GM18870 (cell line): Measurements from ENCODE around the gene EME2.
A peak's percentile ranks its signal among the peaks of the same experiment; 100 is the strongest.
"Not testable (repeated sequence)": the region's sequence is repeated elsewhere in the genome, so short reads cannot be mapped to it uniquely, and the experiment has no call there.

Source experiments
- ATAC-seq: cut with Tn5 transposase; IDR thresholded peaks from one replicate; pipeline ENCODE4 v1.9.1; 2021; ENCODE audit warnings: moderate library complexity; ENCODE audit not compliant: unreplicated experiment

Gene EME2

DNA sequence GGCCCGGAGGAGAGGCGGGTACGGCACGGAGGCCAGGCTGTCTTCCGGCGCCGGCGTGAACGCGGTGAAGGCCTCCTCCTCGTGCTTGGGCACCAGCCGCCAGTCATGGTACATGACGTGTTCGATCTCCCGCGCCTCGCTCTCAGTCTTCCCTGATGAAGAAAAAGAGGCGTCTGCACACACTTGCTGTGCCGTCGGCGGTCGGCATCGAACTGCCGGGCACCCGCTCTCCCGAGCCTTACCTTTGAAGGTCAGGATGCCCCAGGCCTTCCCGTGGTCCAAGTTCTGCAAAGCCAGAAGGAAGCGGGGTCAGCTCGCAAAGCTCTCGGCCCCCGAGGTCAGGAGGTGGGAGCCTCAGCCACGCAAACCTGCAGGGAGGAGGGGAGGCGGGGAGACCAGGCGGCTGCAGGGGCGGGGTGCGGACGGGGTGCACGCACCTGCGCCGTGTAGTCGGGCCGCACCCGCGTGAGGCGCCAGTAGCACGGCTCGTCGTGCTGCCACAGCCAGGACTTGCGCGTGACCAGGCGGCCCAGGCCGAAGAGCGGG, at the start of gene EME2:
Gene EME2 (plus strand): TSS at position 449 of the 546 bp plus-strand sequence. CDS start 418 bp downstream, outside the sequence.
- ATAC-seq, result peak; percentile 6

DNA sequence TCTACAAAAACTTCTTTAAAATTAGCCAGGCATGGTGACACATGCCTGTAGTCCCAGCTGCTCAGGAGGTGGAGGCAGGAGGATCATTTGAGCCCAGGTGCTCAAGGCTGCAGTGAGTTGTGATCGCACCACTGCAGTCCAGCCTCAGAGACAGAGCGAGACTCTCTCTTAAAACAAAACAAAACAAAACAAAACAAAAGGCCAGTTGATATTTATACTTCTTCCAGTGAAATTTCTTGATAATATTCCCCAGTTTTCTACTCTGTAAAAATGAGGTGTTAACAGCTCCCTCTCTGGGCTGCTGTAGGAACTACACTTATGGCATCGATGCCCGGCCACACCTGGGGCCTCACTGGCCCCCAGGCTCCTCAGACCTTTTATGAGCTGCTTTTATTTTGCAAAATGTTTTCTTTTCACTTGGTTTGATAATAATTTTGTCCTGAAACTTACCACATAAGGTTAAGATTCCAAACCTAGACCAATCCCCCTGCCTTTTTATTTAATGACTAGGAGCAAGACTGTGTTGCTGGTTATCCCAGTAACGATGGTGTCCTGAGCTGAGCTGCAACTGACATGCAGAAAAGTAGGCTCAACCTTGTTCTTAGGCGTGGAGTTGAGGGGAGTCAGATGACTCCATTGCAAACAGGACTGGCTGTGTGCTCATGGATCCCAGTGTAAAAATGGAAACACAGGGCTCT, 49.0 kb upstream of the EME2 start:
- no peak for ATAC-seq

- ATAC-seq, result no peak
Measured at GRCh38 chr16:1724491-1724890, 48.1 kb upstream of the EME2 start.

DNA sequence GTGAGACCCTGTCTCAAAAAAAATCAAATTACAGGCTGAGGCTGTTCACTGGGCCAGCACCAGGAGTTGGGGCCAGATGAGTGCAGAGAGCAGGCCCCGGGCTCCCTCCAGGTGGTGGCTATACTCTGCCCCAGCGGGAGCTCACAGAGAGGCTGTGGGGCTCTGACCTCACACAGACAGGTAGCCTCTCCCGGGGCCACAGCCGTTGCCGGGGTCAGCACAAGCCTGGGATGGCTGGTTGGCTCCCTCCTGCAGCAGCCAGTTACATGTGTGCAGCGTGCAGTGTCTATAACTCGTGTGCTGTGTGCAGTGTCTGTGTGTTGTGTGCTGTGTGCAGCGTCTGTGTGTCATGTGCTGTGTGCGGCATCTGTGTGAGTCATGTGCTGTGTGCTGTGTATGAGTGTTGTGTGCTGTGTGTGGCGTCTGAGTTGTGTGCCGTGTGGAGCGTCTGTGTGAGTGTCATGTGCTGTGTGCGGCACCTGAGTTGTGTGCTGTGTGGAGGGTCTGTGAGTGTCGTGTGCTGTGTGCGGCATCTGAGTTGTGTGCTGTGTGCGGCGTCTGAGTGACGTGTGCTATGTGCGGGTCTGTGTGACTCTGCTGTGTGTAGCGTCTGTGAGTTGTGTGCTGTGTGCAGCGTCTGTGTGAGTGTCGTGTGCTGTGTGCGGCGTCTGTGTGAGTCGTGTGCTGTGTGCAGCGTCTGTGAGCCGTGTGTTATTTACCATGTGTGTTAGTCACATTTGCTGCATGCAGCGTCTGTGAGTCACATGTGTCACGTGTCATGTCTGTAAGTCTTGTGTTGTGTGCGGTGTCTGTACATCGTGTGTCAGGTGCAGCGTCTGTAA, 45.7 kb upstream of the EME2 start:
- no peak for ATAC-seq

DNA sequence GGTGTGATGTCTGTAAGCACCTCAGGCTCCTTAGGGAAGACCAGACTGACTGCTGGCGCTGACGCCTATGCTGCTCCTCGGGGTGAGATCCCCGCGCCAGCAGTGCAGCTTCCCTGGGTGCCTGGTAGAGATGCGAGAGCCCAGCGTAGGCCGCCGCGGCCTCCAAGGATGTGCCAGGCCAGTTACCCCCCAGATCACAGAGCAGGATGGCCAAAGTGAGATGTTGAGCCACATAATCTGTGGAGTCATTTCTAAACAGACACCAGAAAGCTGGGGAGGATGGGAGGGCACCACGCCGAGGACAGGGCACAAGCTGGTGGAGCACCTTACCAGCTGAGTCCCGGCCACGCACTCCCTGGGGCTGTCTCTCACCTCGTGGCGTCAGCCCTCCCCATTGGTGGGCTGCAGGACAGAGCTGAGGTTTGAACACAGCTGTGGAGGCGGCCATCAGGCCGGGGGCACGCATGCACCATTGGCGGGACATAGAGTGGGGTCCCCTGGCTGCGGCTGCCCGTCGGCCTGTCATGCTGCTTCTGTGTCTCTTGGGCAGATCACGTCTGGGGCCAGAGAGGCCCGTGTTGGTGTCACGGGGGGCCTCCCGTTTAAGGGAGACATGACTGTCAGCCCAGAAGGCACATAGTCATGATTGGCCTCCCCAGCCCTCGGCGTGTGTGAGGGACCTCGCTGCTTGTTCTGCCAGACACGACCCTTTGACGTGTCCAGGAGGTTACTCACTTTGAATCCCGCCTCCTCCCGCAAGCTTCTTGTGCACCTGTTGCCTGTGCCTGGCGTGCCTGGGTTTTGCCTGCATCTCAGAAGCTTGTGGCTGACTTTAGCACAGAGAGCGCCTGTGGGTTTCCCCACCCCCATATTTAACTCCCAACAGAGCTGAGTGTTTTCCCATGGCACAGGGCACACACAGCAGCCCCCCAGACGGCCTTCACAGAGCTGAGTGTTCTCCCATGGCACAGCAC, 44.7 kb upstream of the EME2 start:
- ATAC-seq, result no peak

GRCh38 chr16:1729026-1729425, 43.6 kb upstream of the EME2 start:
- ATAC-seq, result no peak

DNA sequence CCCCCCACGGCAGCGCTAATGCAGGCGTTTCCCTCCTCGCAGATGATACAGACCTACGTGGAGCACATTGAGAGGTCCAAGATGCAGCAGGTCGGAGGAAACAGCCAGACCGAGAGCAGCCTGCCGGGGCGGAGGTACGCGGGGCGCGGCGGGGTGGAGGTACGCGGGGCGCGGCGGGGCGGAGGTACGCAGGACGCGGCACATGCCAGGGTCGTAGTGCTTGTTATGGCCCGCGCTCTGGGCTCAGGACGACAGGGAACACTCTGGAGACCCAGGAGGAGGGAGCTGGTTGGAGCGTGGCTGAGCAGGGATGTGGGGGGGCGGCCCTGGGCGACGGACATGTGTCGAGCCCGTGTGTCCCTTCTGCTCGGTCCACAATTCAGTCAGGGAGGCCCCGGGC, 43.2 kb upstream of the EME2 start:
- no peak for ATAC-seq

- ATAC-seq, result no peak
Measured at GRCh38 chr16:1731073-1731472, 41.5 kb upstream of the EME2 start.

- no peak for ATAC-seq
Measured at GRCh38 chr16:1731603-1732002, 41.0 kb upstream of the EME2 start.

DNA sequence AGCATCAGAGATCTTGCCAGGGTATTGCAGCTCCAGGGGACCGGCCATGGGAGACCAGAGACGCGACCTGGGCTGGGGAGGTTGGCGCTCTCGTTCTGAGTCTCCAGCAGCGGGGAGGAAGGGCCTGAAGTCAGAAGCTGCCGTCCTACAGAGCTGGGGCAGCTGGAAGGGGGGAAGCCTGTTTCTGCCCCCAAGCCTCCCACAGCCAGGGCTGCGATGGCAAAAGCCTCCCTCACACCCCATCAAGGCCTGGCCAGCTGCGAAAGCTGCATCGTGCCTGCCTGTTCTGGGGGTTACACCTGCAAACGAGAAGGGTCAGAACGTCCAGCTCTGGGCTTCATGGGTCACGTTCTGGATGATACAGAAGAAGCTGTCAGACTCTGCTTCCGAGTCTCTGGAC, 40.5 kb upstream of the EME2 start:
- ATAC-seq, result no peak

DNA sequence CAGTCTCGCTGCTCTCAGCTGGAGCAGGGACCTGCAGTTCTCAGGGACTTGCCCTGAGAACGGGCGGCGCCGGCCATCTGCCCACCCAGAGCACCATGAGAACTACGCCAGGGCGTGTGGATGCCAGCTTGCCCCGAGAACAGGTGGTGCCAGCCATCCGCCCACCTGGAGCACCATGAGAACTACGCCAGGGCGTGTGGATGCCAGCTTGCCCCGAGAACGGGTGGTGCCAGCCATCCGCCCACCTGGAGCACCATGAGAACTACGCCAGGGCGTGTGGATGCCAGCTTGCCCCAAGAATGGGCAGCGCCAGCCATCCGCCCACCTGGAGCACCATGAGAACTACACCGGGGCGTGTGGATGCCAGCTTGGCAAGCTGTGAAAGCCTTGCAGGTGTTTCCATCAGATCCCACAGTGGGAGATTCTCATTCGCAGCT, 40.0 kb upstream of the EME2 start:
- ATAC-seq, result not testable (repeated sequence)

DNA sequence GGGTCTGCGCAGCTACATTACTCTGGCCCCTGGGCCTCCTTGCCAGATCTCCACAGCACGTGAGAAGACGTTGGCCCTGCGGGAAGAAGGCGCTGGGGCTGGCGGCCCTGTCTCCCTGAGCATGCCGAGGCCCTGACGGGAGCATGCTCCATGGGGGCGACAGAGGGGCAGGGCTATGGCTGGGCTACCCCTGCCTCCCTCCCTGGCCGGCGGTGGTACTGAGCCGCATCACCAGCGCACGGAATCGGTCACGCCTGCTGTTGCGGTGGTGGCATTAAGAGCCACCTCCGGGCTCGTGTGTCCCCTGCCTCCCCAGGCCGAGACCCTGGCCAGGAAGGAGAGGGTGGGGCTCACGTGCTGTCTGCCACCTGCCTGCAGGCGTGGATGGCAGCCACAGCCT, 38.5 kb upstream of the EME2 start:
- ATAC-seq, result no peak

DNA sequence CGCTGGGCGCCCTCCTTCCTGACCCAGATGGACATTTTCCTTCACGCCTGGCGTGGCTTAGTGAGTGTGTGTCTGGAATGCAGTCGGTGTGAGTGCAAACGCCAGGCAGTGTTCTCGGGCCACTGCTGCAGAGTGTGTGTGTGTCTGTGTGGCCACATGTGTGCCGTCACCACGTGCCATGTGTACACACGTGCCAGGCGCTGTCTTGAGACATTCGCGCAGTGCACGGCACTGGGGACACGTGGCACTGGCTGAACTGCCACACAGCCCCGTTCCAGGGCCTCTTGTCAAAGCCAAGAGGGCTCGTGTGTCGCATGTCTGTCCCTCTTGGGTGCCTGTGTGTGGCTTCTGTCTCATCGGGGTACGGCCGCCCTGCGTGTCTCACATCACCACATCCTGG, 37.8 kb upstream of the EME2 start:
- no peak for ATAC-seq

- ATAC-seq, result no peak
Measured at GRCh38 chr16:1740234-1740633, 32.4 kb upstream of the EME2 start.

DNA sequence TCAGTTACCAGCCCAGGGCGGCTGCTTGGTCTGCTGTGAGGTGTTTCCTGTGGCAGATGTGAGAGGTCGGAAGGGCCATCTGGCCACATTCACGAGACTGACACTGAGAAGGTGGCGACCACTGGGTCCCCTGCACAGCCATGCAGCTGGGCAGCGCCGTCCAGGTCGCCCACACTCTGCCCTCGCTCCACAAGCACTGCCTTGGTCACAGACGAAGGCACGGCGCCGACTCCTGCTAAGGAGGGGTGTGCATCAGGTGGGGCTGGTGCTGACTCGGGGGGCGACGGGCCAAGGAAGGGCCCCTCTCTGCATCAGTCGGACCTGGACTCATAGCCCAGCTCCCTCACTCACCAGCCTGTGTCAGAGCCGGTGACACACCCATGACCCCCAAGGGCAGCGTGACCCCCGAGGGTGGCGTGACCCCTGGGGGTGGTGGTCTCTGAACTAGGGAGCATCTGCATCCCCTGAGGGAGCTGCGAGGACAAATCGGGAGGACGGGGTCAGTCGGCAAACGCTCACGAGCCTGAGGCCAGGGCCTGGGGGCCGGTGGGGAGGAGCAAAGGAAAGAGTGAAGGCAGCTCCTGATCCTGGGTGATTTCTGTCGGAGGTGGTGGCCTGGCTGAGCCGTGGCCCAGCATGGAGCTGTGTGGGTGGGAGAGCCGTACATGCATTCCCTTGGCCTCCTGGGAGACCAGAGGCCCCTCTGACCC, 31.7 kb upstream of the EME2 start:
- no peak for ATAC-seq

GRCh38 chr16:1741553-1742165, 31.0 kb upstream of the EME2 start:
- no peak for ATAC-seq

DNA sequence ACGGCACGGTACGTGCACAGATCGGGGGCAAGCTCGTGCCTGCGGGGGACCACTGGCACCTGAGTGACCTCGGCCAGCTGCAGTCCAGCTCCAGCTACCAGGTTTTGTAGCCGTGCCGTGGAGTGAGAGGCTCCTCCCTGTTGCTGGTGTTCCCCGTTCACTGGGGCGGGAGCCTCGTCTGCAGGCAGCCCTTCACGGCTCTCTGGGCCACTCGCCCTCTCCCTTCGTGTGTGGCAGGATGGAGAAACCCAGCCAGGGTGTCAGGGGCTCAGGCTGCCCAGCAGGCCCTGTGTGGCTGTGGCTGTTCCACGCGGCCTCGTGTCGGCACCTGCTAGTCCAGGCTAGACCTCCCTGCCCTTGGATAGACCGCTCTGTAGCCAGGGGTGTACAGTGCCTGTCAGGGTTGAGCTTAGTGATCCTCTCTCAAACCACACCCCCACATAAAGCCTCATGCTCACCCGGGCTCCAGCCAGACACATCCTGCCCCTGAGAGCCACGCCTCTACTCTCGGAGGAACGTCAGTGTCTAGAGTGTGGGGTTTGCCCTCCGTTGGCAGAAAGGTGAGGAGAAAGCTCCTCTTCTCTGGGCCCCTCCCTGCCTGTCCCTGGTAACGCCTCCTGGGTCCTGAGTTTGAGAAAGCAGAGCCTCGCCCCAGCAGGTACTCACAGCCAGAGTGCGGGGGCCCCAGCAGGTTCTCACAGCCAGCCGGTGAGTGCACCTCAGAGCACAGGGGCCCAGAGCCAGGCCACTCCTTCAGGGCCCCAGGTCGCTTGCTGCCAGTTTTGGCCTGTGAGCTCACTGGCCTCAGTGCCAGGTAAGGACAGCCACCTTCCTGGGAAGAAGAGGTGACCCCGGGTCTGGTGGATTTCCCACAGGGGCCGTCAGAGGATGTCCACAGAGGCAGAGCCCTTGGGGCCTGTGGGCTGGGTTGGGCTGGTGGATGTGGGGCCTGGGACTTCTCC, 29.0 kb upstream of the EME2 start:
- ATAC-seq, result no peak

DNA sequence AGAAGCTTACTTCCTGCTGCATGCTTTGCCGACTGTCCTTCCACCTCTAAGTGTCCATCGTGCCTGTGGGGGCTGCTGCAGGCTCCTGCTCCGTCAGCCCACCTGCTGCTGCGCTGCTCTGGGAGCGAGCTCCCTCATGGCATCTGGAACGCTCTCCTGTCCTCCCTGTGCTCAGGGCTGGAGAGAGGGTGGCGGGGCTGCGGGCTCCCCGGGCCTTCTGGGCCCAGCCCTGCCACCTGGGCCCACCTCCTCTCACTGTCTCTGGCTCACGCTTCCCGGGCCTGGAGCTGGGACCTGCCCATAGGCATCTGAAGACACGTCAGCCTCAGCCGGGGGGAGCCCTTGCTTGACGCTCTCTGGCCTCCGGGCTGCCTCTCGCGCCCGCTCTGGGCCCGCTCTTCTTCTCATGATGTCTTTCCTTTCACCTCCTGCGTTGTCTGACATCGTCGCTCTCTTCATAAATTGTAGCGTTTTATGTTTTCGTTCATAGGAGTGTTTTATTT, 28.2 kb upstream of the EME2 start:
- no peak for ATAC-seq
